ENCODE results near the gene MTAP. TPM values are rescaled to one million over a fixed set of nuclear protein-coding genes. Genes with fewer than 3 reads are reported as not detected.

Gene MTAP
- total and polyA plus RNA-seq, 2 donors (not counting 1 experiment from before 2014, with no cell fraction given): 9.8 to 38.4 TPM

DNA sequence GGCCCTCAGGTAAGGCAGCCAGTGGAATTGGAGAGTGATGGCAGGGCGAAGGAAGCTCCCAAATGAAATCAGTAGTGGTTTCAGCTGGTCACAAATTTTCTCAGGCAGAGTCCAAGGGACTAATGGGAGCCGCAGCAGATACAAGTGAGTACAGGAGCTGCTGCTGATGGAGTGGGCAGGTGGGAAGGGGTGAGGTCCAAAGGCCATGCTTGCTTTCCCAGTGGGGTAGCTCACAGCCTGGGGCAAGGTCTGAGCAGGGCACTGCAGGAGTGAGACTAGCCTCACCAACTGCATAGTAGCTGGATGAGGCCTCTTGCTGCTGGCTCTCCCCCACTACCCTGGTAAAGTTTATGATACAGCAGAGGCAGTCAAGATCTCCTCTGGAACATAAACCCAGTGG lies 38.2 kb downstream of the MTAP start:
- peaks cover 3 to 8% (median 4%) of the 10 kb centered on the region in 3 donors for H3K9me3 ChIP-seq (ENCODE audit: control extremely low read depth in 1 of 3, control insufficient read depth in 2 of 3, insufficient read depth in 1 of 3, low read length in 2 of 3)
- no peak for DNase-seq
- CTCF ChIA-PET: interaction anchor here (1.3 kb wide), 1 partner anchor 612 kb away, joined by 3 read pairs; no protein-coding TSS in a partner anchor
- no peak overlapping the region for H3K4me2 ChIP-seq (replicated peaks; ENCODE audit: low read depth, low read length, poor library complexity, severe bottlenecking)
- TF ChIP-seq, protein P1, sequence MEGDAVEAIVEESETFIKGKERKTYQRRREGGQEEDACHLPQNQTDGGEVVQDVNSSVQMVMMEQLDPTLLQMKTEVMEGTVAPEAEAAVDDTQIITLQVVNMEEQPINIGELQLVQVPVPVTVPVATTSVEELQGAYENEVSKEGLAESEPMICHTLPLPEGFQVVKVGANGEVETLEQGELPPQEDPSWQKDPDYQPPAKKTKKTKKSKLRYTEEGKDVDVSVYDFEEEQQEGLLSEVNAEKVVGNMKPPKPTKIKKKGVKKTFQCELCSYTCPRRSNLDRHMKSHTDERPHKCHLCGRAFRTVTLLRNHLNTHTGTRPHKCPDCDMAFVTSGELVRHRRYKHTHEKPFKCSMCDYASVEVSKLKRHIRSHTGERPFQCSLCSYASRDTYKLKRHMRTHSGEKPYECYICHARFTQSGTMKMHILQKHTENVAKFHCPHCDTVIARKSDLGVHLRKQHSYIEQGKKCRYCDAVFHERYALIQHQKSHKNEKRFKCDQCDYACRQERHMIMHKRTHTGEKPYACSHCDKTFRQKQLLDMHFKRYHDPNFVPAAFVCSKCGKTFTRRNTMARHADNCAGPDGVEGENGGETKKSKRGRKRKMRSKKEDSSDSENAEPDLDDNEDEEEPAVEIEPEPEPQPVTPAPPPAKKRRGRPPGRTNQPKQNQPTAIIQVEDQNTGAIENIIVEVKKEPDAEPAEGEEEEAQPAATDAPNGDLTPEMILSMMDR (IDR thresholded peaks at IDR 0.05): no peak
- TF ChIP-seq EZH2 (IDR thresholded peaks at IDR 0.05; ENCODE audit: borderline replicate concordance, insufficient read depth, low read depth, low read length, poor library complexity, severe bottlenecking): no peak
- intact Hi-C loops (cut with micrococcal nuclease): no loop called here
- POLR2A ChIA-PET: no interaction called here
- H3K4me3 Mint-ChIP-seq: no peak overlapping the region
- H3K27me3 ChIP-seq (replicated peaks in 1 of 4; ENCODE audit: control extremely low read depth in 1 of 4, control insufficient read depth in 3 of 4, insufficient read depth in 4 of 4, low read length in 3 of 4): no peaks in the 10 kb centered on the region
- H3K4me1 ChIP-seq (ENCODE audit: control insufficient read depth in 2 of 2, insufficient read depth in 2 of 2, low read length in 2 of 2): peaks cover 7 to 11% of the 10 kb centered on the region in 2 donors
- no peak overlapping the region for H2AFZ ChIP-seq (ENCODE audit: insufficient read depth, low read depth, low read length, poor library complexity, severe bottlenecking)
- 50% methylated on average over 2 of the region's 2 CpGs for WGBS (ENCODE audit: insufficient coverage)
- ATAC-seq (ENCODE audit: low read depth): no peak
- H3K79me2 ChIP-seq (ENCODE audit: control insufficient read depth, insufficient read depth, low read length): peaks cover 18% of the 10 kb centered on the region
- no peak overlapping the region for H3K27ac ChIP-seq (ENCODE audit: low read length in 2 of 2)
- peaks cover 17% of the 10 kb centered on the region for H4K20me1 ChIP-seq (ENCODE audit: control insufficient read depth, insufficient read depth, low read length, poor library complexity, severe bottlenecking)
- no peak overlapping the region for H3K27ac Mint-ChIP-seq
- no peak overlapping the region for H3K9ac ChIP-seq (ENCODE audit: low read length)
- H3K4me1 Mint-ChIP-seq: peaks cover 19% of the 10 kb centered on the region
- no peaks in the 10 kb centered on the region for H3K27me3 Mint-ChIP-seq
- H3K9me3 Mint-ChIP-seq (ENCODE audit: insufficient read depth): peaks cover 3% of the 10 kb centered on the region
- H3K4me3 ChIP-seq (ENCODE audit: control extremely low read depth in 1 of 5, extremely low read depth in 1 of 5, insufficient read depth in 1 of 5, low read depth in 2 of 5, low read length in 4 of 5): no peak overlapping the region
- peaks cover 5 to 40% of the 10 kb centered on the region in 2 experiments for H3K36me3 ChIP-seq (replicated peaks in 1 of 2; ENCODE audit: control extremely low read depth in 1 of 2, control insufficient read depth in 1 of 2, extremely low read depth in 1 of 2, insufficient read depth in 2 of 2, low read length in 1 of 2)

DNA sequence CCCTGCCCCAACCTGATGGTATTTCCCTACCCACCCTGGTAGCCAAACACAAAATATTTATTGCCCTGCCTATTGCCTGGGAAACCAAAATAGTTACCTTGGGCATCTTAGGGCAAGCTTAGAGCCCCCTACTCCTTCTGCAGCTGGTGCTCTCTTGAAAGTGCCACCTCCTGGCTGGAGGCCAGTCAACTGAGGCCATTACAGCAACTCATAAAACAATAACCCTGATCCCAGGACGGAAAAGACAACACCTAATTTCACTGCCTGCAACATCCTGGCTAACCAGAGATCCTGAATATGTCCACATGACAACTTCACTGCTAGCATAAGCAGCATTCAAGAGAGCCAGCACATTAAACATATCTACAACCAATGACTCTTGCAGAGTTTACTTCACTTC lies 38.7 kb downstream of the MTAP start:
- Histone ChIP-seq H3K27ac (ENCODE audit: low read length in 2 of 2) (no peak overlapping the region), H3K4me1 (ENCODE audit: control insufficient read depth in 2 of 2, insufficient read depth in 2 of 2, low read length in 2 of 2) (peaks cover 7 to 11% of the 10 kb centered on the region in 2 donors), H3K27me3 (replicated peaks in 1 of 4; ENCODE audit: control extremely low read depth in 1 of 4, control insufficient read depth in 3 of 4, insufficient read depth in 4 of 4, low read length in 3 of 4) (no peaks in the 10 kb centered on the region), H3K4me2 (replicated peaks; ENCODE audit: low read depth, low read length, poor library complexity, severe bottlenecking) (no peak overlapping the region), H3K4me3 (ENCODE audit: control extremely low read depth in 1 of 5, extremely low read depth in 1 of 5, insufficient read depth in 1 of 5, low read depth in 2 of 5, low read length in 4 of 5) (no peak overlapping the region), H4K20me1 (ENCODE audit: control insufficient read depth, insufficient read depth, low read length, poor library complexity, severe bottlenecking) (peaks cover 17% of the 10 kb centered on the region), H3K79me2 (ENCODE audit: control insufficient read depth, insufficient read depth, low read length) (peaks cover 16% of the 10 kb centered on the region), H2AFZ (ENCODE audit: insufficient read depth, low read depth, low read length, poor library complexity, severe bottlenecking) (no peak overlapping the region), H3K9ac (ENCODE audit: low read length) (no peak overlapping the region), H3K9me3 (ENCODE audit: control extremely low read depth in 1 of 3, control insufficient read depth in 2 of 3, insufficient read depth in 1 of 3, low read length in 2 of 3) (peaks cover 3 to 8% (median 4%) of the 10 kb centered on the region in 3 donors), H3K36me3 (replicated peaks in 1 of 2; ENCODE audit: control extremely low read depth in 1 of 2, control insufficient read depth in 1 of 2, extremely low read depth in 1 of 2, insufficient read depth in 2 of 2, low read length in 1 of 2) (peaks cover 5 to 38% of the 10 kb centered on the region in 2 experiments)
- ChIA-PET CTCF (interaction anchor here (1.3 kb wide), 1 partner anchor 612 kb away, joined by 3 read pairs; no protein-coding TSS in a partner anchor), POLR2A (no interaction called here)
- DNase-seq: no peak
- Mint-ChIP-seq H3K27ac (no peak overlapping the region), H3K27me3 (no peaks in the 10 kb centered on the region), H3K4me3 (no peak overlapping the region), H3K9me3 (ENCODE audit: insufficient read depth) (peaks cover 4% of the 10 kb centered on the region), H3K4me1 (peaks cover 20% of the 10 kb centered on the region)
- no peak for ATAC-seq (ENCODE audit: low read depth)
- intact Hi-C loops (cut with micrococcal nuclease): no loop called here
- no peak for TF ChIP-seq EZH2 (IDR thresholded peaks at IDR 0.05; ENCODE audit: borderline replicate concordance, insufficient read depth, low read depth, low read length, poor library complexity, severe bottlenecking)
- TF ChIP-seq, protein P1 (IDR thresholded peaks at IDR 0.05): no peak
- 100% methylated on average over 1 of the region's 1 CpG for WGBS (ENCODE audit: insufficient coverage)

Measured in B cell (primary cell).